OCI-LY7 (cell line): ENCODE results near the gene CAPZA2. TPM values are rescaled to one million over a fixed set of nuclear protein-coding genes. Genes with fewer than 3 reads are reported as not detected.

Experiments
- BruUV-seq: library from RNA; stranded (reverse); fragments of 400-500 nt; replicated peaks from 2 replicates; lab custom pipeline; 2021; lab: Mats Ljungman, UMichigan
- CTCF ChIA-PET: fragments of 300-600 bp; sonication (Branson Sonifier 250); formaldehyde crosslinking; loops from one replicate; lab custom pipeline; 2022; ENCODE audit warnings: antibody characterized with exemption; ENCODE audit not compliant: unreplicated experiment; lab: Charles Lee
- POLR2A ChIA-PET: fragments of 300-600 bp; sonication (Branson Sonifier 250); formaldehyde crosslinking; loops from one replicate; lab custom pipeline; 2022; ENCODE audit warnings: antibody characterized with exemption; lab: Charles Lee
- DNase-seq: peaks from one replicate; pipeline ENCODE4 v3.0.0-alpha.2; 2015; ENCODE audit warnings: low spot score
- H2AFZ ChIP-seq: fragments of 200-600 bp; sonication (generic), shearing (Covaris generic); 2 replicates; pipeline ENCODE4 v1.6.1; 2014; ENCODE audit warnings: mild to moderate bottlenecking, antibody characterized with exemption, low read length, moderate library complexity
- H3K27ac ChIP-seq: fragments of 200-600 bp; sonication (generic); 2 replicates; pipeline ENCODE4 v1.5.1; 2014; ENCODE audit warnings: mixed run types, low read depth, mild to moderate bottlenecking, moderate library complexity, low read length, inconsistent platforms; ENCODE audit not compliant: poor library complexity, severe bottlenecking
- H3K36me3 ChIP-seq: fragments of 200-600 bp; sonication (generic); 2 replicates; pipeline ENCODE4 v1.6.1; 2014; ENCODE audit warnings: mild to moderate bottlenecking, antibody characterized with exemption, low read length, moderate library complexity, mixed read lengths; ENCODE audit not compliant: insufficient read depth
- H3K4me1 ChIP-seq: fragments of 200-600 bp; sonication (generic); 2 replicates; pipeline ENCODE4 v1.5.1; 2014; ENCODE audit warnings: mild to moderate bottlenecking, low read length; ENCODE audit not compliant: insufficient read depth, poor library complexity, severe bottlenecking
- H3K4me2 ChIP-seq: fragments of 200-600 bp; sonication (generic); 2 replicates; pipeline ENCODE4 v1.6.1; 2014; ENCODE audit warnings: mild to moderate bottlenecking, low read length
- H3K4me3 ChIP-seq: fragments of 200-600 bp; sonication (generic); 2 replicates; pipeline ENCODE4 v1.5.1; 2014; ENCODE audit warnings: mild to moderate bottlenecking, low read depth, low read length; ENCODE audit not compliant: poor library complexity, severe bottlenecking
- H3K79me2 ChIP-seq: fragments of 200-600 bp; sonication (generic); 2 replicates; pipeline ENCODE4 v1.6.1; 2016; ENCODE audit warnings: low read depth, mild to moderate bottlenecking, low read length, moderate library complexity, mixed read lengths; ENCODE audit not compliant: insufficient read depth
- H3K9me2 ChIP-seq: fragments of 200-600 bp; sonication (generic); 2 replicates; pipeline ENCODE4 v1.6.1; 2016; ENCODE audit warnings: mild to moderate bottlenecking, low read length, mixed read lengths; ENCODE audit not compliant: insufficient read depth
- H3K9me3 ChIP-seq: fragments of 200-600 bp; sonication (generic); 2 replicates; pipeline ENCODE4 v1.6.1; 2014; ENCODE audit warnings: mild to moderate bottlenecking, mixed run types, low read length, mixed read lengths
- H4K20me1 ChIP-seq: fragments of 200-600 bp; sonication (generic); 2 replicates; pipeline ENCODE4 v1.6.1; 2014; ENCODE audit warnings: mild to moderate bottlenecking, antibody characterized with exemption, low read length, moderate library complexity, mixed read lengths; ENCODE audit not compliant: insufficient read depth
- EZH2phosphoT487 ChIP-seq: fragments of 200-600 bp; sonication (generic); IDR thresholded peaks from 2 replicates; pipeline ENCODE4 v1.6.1; 2018; ENCODE audit warnings: low read depth, borderline replicate concordance, mild to moderate bottlenecking, mixed run types, antibody characterized with exemption, low read length, moderate library complexity, mixed read lengths
- intact Hi-C: fragments of 100-400 bp; cut with micrococcal nuclease; formaldehyde crosslinking; loops from one replicate; pipeline ENCODE4 v1.10.0; 2022; ENCODE audit not compliant: unreplicated experiment
- total RNA-seq, 2 experiments: library from RNA; depleted of rRNA in 1 of 2; stranded (reverse); fragments of >200 nt in 1 of 2; shearing (Covaris generic) in 1 of 2; gene quantifications; 2 replicates each; pipeline ENCODE4 v1.2.3, GENCODE V29; 2014 to 2022
- TF ChIP-seq, protein P1 (sequence below): fragments of 200-600 bp; sonication (generic); conservative IDR thresholded peaks from 2 replicates; pipeline ENCODE4 v1.5.1; 2014; ENCODE audit warnings: mild to moderate bottlenecking, antibody characterized with exemption, low read length, moderate library complexity, mixed read lengths

Gene CAPZA2
- total RNA-seq, 2 experiments from 2014 or later: 53.3 to 103 TPM

DNA sequence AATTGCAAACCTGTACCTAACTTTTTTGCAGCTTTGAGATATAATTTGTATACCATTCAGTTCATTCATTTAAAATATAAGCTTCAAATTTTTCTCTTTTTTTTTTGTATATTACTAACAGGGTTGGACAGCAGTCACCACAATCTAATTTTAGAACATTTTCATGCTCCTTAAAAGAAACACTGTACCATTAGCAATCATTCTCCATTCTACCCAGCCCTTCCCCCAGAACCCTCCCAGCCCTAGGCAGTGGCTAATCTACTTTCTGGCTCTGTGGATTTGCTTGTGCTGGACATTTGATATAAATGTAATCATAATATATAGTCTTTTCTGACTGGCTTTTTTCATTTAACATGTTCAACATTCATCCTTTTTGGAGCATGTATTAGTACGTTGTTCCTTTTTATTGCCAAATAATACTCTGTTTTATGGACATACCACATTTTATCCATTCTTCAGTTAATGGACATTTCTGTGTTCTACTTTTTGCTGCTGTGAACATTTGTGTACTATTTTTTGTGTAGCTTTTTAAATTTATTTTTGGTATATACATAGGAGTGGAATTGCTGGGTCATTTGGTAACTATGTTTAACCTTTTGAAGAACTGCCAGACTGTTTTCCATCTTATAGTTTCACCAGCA lies 50.0 kb downstream of the CAPZA2 start:
- Histone ChIP-seq H3K79me2 (no peaks in the 10 kb centered on the region), H4K20me1 (no peaks in the 10 kb centered on the region), H3K9me3 (no peaks in the 10 kb centered on the region), H3K4me2 (no peak overlapping the region), H3K4me3 (no peak overlapping the region), H3K9me2 (no peaks in the 10 kb centered on the region), H3K4me1 (no peaks in the 10 kb centered on the region), H2AFZ (no peak overlapping the region), H3K36me3 (peaks cover 84% of the 10 kb centered on the region), H3K27ac (no peak overlapping the region)
- POLR2A ChIA-PET: interaction anchor here (0.7 to 1.6 kb wide), 3 partner anchors 16 to 221 kb away, joined by 3 to 5 read pairs (median 3); no protein-coding TSS in a partner anchor
- no peak for TF ChIP-seq EZH2phosphoT487
- TF ChIP-seq, protein P1, sequence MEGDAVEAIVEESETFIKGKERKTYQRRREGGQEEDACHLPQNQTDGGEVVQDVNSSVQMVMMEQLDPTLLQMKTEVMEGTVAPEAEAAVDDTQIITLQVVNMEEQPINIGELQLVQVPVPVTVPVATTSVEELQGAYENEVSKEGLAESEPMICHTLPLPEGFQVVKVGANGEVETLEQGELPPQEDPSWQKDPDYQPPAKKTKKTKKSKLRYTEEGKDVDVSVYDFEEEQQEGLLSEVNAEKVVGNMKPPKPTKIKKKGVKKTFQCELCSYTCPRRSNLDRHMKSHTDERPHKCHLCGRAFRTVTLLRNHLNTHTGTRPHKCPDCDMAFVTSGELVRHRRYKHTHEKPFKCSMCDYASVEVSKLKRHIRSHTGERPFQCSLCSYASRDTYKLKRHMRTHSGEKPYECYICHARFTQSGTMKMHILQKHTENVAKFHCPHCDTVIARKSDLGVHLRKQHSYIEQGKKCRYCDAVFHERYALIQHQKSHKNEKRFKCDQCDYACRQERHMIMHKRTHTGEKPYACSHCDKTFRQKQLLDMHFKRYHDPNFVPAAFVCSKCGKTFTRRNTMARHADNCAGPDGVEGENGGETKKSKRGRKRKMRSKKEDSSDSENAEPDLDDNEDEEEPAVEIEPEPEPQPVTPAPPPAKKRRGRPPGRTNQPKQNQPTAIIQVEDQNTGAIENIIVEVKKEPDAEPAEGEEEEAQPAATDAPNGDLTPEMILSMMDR: no peak
- no TSS peak for BruUV-seq
- DNase-seq: no peak
- intact Hi-C loops: no loop called here
- CTCF ChIA-PET: no interaction called here

DNA sequence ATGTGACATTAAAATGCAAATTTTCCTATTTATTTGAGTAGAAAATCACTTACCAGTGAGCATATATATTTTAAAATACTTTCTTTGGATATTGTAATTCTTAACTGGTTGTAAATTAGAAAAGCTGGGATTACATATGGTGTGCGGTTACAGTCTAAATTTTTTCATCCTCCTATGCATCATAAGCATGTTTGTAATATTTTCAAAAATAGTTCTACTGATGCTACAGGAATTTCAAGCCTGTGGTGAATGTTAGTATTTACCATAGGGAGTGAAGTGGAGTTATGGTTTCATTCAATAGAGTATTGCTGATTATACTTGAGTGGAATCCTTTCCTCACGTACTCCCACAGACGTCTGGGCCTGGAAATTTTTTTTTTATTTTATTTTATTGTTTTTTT lies 56.3 kb downstream of the CAPZA2 start:
- TF ChIP-seq EZH2phosphoT487: no peak
- TF ChIP-seq, protein P1: no peak

DNA sequence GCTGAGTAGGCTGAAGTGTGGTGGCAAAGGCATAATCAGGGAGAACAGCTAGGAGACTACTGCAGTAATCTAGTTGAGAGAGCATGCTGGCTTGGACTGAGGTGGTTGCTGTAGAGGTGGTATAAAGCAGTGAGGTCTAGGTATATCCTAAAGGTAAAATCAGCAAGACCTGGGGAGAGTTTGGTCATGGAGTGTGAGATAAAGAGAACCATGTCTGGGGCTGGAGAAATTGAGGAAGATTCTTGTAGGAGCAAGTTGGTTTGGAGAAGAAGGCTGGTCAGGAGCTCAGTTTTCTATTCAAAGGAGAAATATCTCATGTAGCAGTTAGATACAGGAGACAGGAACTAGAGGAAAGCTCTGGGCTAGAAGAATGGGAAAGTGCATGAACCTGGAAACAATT lies 58.0 kb downstream of the CAPZA2 start:
- H3K27ac ChIP-seq: no peak overlapping the region
- H3K4me3 ChIP-seq: no peak overlapping the region
- BruUV-seq: no TSS peak
- no peak for TF ChIP-seq EZH2phosphoT487
- TF ChIP-seq, protein P1: no peak
- H3K4me1 ChIP-seq: no peaks in the 10 kb centered on the region
- POLR2A ChIA-PET: interaction anchor here (0.8 to 1.1 kb wide), 2 partner anchors 13 to 16 kb away, joined by 3 read pairs; no protein-coding TSS in a partner anchor
- peaks cover 37% of the 10 kb centered on the region for H3K36me3 ChIP-seq
- intact Hi-C loops: no loop called here
- no peaks in the 10 kb centered on the region for H4K20me1 ChIP-seq
- no peak for DNase-seq
- CTCF ChIA-PET: interaction anchor here (1.1 kb wide), 1 partner anchor 10 kb away, joined by 3 read pairs; no protein-coding TSS in a partner anchor
- no peak overlapping the region for H3K4me2 ChIP-seq
- H2AFZ ChIP-seq: no peak overlapping the region
- no peaks in the 10 kb centered on the region for H3K9me3 ChIP-seq
- H3K9me2 ChIP-seq: no peaks in the 10 kb centered on the region
- no peaks in the 10 kb centered on the region for H3K79me2 ChIP-seq

More for the DNA sequence above, 56.3 kb downstream of the CAPZA2 start:
- no peak overlapping the region for H2AFZ ChIP-seq
- intact Hi-C loops: no loop called here
- peaks cover 47% of the 10 kb centered on the region for H3K36me3 ChIP-seq
- H3K4me1 ChIP-seq: no peaks in the 10 kb centered on the region
- H3K4me3 ChIP-seq: no peak overlapping the region
- H4K20me1 ChIP-seq: no peaks in the 10 kb centered on the region
- CTCF ChIA-PET: no interaction called here
- BruUV-seq: no TSS peak
- H3K9me3 ChIP-seq: no peaks in the 10 kb centered on the region
- no peaks in the 10 kb centered on the region for H3K9me2 ChIP-seq
- DNase-seq: no peak
- H3K79me2 ChIP-seq: no peaks in the 10 kb centered on the region
- H3K27ac ChIP-seq: no peak overlapping the region
- POLR2A ChIA-PET: interaction anchor here (0.7 kb wide), 1 partner anchor 20 kb away, joined by 3 read pairs; no protein-coding TSS in a partner anchor
- no peak overlapping the region for H3K4me2 ChIP-seq
